Panc1 (cell line): Measurements from ENCODE around the gene ZNF593OS.

Source experiments
- POLR2AphosphoS5 ChIP-seq: IDR thresholded peaks from 2 replicates; pipeline ENCODE4 v1.6.1; 2012; ENCODE audit warnings: mild to moderate bottlenecking, low read depth, low read length, moderate library complexity
- TCF7L2 ChIP-seq: IDR thresholded peaks from 2 replicates; pipeline ENCODE4 v1.6.1; 2011; ENCODE audit warnings: mild to moderate bottlenecking, low read depth, low read length, inconsistent platforms
- TF ChIP-seq, protein P1 (sequence below): fragments of 450-650 bp; IDR thresholded peaks from 2 replicates; pipeline ENCODE4 v1.5.1; 2017; ENCODE audit warnings: mild to moderate bottlenecking
- TF ChIP-seq, protein P2 (sequence below), 2 experiments: IDR thresholded peaks; 2 replicates each; pipeline ENCODE4 v1.6.1; 2011 to 2012; ENCODE audit warnings: low read depth in 2 of 2, control low read depth in 1 of 2, low read length in 1 of 2, mild to moderate bottlenecking in 1 of 2, moderate library complexity in 1 of 2; ENCODE audit not compliant: insufficient read depth in 1 of 2

DNA sequence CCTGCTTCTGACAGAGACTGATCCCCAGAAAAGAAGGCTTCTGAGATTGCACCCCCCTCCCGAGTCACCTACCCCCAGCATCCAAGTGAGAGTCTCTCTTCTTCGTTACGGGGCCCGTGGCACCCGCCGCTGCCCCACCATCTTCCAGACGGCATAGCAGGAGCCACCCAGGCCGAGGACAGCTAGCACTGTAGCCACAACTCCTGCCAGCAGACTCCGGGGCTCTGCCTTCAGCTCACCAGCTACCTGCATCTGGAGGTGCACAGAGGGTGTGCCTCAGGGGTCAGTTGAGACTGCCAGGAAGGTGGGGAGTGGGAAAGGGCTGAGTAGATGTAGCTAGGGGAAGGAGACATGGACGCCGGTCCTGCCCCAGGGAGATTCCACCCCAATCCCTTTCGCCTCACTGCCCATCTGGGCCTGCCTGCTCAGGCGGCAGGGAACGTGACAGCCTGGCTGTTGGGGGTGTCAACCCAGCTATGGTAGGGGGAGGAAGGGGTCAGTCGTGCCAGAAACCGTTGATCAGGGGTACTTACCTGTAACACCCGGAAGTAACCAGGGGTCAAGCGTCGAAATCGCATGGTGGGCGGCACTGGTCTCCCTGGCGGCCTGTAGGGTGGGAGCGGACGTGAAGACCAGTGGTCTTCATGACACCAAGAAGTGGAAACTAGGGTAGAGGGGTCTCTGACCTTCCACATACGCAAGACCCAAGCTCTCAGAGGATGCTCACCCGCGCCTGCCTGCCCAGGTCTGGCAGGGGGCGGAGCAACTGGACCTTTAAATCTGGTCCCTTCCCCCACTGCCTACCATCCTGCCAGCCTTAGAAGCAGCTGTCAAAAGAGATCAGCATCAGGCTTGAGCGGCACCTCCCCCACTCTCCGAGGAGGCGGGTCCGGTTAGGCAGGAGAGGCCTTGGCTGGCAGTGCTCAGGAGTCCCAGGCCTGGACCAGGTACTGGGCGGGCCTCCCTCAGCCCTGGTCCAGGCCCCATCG lies at the start of gene ZNF593OS:
- TF ChIP-seq, protein P1, sequence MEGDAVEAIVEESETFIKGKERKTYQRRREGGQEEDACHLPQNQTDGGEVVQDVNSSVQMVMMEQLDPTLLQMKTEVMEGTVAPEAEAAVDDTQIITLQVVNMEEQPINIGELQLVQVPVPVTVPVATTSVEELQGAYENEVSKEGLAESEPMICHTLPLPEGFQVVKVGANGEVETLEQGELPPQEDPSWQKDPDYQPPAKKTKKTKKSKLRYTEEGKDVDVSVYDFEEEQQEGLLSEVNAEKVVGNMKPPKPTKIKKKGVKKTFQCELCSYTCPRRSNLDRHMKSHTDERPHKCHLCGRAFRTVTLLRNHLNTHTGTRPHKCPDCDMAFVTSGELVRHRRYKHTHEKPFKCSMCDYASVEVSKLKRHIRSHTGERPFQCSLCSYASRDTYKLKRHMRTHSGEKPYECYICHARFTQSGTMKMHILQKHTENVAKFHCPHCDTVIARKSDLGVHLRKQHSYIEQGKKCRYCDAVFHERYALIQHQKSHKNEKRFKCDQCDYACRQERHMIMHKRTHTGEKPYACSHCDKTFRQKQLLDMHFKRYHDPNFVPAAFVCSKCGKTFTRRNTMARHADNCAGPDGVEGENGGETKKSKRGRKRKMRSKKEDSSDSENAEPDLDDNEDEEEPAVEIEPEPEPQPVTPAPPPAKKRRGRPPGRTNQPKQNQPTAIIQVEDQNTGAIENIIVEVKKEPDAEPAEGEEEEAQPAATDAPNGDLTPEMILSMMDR, result no peak
- TF ChIP-seq, protein P2, sequence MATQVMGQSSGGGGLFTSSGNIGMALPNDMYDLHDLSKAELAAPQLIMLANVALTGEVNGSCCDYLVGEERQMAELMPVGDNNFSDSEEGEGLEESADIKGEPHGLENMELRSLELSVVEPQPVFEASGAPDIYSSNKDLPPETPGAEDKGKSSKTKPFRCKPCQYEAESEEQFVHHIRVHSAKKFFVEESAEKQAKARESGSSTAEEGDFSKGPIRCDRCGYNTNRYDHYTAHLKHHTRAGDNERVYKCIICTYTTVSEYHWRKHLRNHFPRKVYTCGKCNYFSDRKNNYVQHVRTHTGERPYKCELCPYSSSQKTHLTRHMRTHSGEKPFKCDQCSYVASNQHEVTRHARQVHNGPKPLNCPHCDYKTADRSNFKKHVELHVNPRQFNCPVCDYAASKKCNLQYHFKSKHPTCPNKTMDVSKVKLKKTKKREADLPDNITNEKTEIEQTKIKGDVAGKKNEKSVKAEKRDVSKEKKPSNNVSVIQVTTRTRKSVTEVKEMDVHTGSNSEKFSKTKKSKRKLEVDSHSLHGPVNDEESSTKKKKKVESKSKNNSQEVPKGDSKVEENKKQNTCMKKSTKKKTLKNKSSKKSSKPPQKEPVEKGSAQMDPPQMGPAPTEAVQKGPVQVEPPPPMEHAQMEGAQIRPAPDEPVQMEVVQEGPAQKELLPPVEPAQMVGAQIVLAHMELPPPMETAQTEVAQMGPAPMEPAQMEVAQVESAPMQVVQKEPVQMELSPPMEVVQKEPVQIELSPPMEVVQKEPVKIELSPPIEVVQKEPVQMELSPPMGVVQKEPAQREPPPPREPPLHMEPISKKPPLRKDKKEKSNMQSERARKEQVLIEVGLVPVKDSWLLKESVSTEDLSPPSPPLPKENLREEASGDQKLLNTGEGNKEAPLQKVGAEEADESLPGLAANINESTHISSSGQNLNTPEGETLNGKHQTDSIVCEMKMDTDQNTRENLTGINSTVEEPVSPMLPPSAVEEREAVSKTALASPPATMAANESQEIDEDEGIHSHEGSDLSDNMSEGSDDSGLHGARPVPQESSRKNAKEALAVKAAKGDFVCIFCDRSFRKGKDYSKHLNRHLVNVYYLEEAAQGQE (IDR thresholded peaks at IDR 0.05; ENCODE audit: insufficient read depth in 1 of 2, low read depth in 2 of 2, low read length in 1 of 2), result no peak
- TF ChIP-seq POLR2AphosphoS5 (no peak), TCF7L2 (no peak)
